GM12878 (cell line): ENCODE data around the gene ADSL. TPM values are rescaled to one million over a fixed set of nuclear protein-coding genes. Genes with fewer than 3 reads are reported as not detected.

Source experiments
- ASH2L ChIP-seq: fragments of 300-600, 200-600 bp; sonication (generic); IDR thresholded peaks from 2 replicates; pipeline ENCODE4 v1.6.1; 2017; ENCODE audit warnings: low read depth, mild to moderate bottlenecking, borderline replicate concordance
- ATF7 ChIP-seq: fragments of 450-650 bp; IDR thresholded peaks from 2 replicates; pipeline ENCODE4 v1.6.1; 2016; ENCODE audit warnings: low read depth, mild to moderate bottlenecking
- BACH1 ChIP-seq: fragments of 450-650 bp; IDR thresholded peaks from 2 replicates; pipeline ENCODE4 v1.6.1; 2017; ENCODE audit warnings: mild to moderate bottlenecking, borderline replicate concordance
- E2F4 ChIP-seq: IDR thresholded peaks from 2 replicates; pipeline ENCODE4 v1.6.1; 2012; ENCODE audit warnings: low read depth, low read length, improper control_type of control experiment
- EED ChIP-seq: sonication (generic); IDR thresholded peaks from 2 replicates; pipeline ENCODE4 v1.6.1; 2016; ENCODE audit warnings: antibody characterized with exemption, low read depth
- EZH2 ChIP-seq: IDR thresholded peaks from 2 replicates; pipeline ENCODE4 v1.6.1; 2012; ENCODE audit warnings: low read depth, mild to moderate bottlenecking, control low read depth, inconsistent platforms, low read length, borderline replicate concordance; ENCODE audit not compliant: control insufficient read depth
- FOXK2 ChIP-seq: fragments of 450-650 bp; IDR thresholded peaks from 2 replicates; pipeline ENCODE4 v1.6.1; 2017; ENCODE audit warnings: mild to moderate bottlenecking, moderate library complexity
- HCFC1 ChIP-seq: fragments of 150-350 bp; IDR thresholded peaks from 2 replicates; pipeline ENCODE4 v1.6.1; 2014; ENCODE audit warnings: low read length
- LARP7 ChIP-seq: fragments of 450-650 bp; IDR thresholded peaks from 2 replicates; pipeline ENCODE4 v1.6.1; 2017; ENCODE audit warnings: mild to moderate bottlenecking
- NFYB ChIP-seq: IDR thresholded peaks from 2 replicates; pipeline ENCODE4 v1.6.1; 2011; ENCODE audit warnings: low read depth, mild to moderate bottlenecking, low read length, improper control_type of control experiment, moderate library complexity; ENCODE audit not compliant: insufficient read depth
- NRF1 ChIP-seq: conservative IDR thresholded peaks from 2 replicates; pipeline ENCODE4 v1.6.1; 2011; ENCODE audit warnings: mild to moderate bottlenecking, low read depth, low read length, improper control_type of control experiment
- POU2F2 ChIP-seq: IDR thresholded peaks from 3 replicates; pipeline ENCODE4 v1.6.1; 2011; ENCODE audit warnings: low read depth, mild to moderate bottlenecking, low read length, borderline replicate concordance
- RAD51 ChIP-seq: fragments of 450-650 bp; IDR thresholded peaks from 2 replicates; pipeline ENCODE4 v1.6.1; 2016; ENCODE audit warnings: moderate library complexity, mild to moderate bottlenecking, inconsistent platforms
- RCOR1 ChIP-seq: conservative IDR thresholded peaks from 2 replicates; pipeline ENCODE4 v1.6.1; 2012; ENCODE audit warnings: low read depth, low read length, improper control_type of control experiment
- SMARCA5 ChIP-seq: fragments of 450-650 bp; IDR thresholded peaks from 2 replicates; pipeline ENCODE4 v1.6.1; 2017; ENCODE audit warnings: mild to moderate bottlenecking
- SREBF1 ChIP-seq: IDR thresholded peaks from 2 replicates; pipeline ENCODE4 v1.6.1; 2012; ENCODE audit warnings: mild to moderate bottlenecking, low read length
- YBX1 ChIP-seq: fragments of 450-650 bp; IDR thresholded peaks from 2 replicates; pipeline ENCODE4 v1.6.1; 2016; ENCODE audit warnings: antibody characterized with exemption
- ZNF207 ChIP-seq: fragments of 450-650 bp; IDR thresholded peaks from 2 replicates; pipeline ENCODE4 v1.6.1; 2014; ENCODE audit warnings: antibody characterized with exemption, mild to moderate bottlenecking, borderline replicate concordance
- ZNF24 ChIP-seq: fragments of 450-650 bp; IDR thresholded peaks from 2 replicates; pipeline ENCODE4 v1.6.1; 2017; ENCODE audit warnings: antibody characterized with exemption, mild to moderate bottlenecking
- ZSCAN29 ChIP-seq: fragments of 450-650 bp; IDR thresholded peaks from 2 replicates; pipeline ENCODE4 v1.6.1; 2017; ENCODE audit warnings: mild to moderate bottlenecking, moderate library complexity
- ZZZ3 ChIP-seq: IDR thresholded peaks from 2 replicates; pipeline ENCODE4 v1.6.1; 2011; ENCODE audit warnings: low read depth; ENCODE audit not compliant: control insufficient read depth, insufficient read length
- polyA plus RNA-seq, 11 experiments: library from polyadenylated mRNA; depleted of rRNA in 4 of 11; unstranded in 6 of 11; stranded (reverse) in 5 of 11; fragments of >200 nt; fragmentation: Nextera tagmentation in 4 of 11; fragmentation: Illumina TruSeq in 1 of 11; extraction: Ambion mirVana in 4 of 11; extraction: Trizol in 1 of 11; gene quantifications; 1 replicate in 1 of 11; 2 replicates in 10 of 11; pipeline versions ENCODE4 v1.2.1 to v1.2.3, GENCODE V29; 2011 to 2016; ENCODE audit warnings: inconsistent platforms in 2 of 11, missing spikeins in 2 of 11, low read depth in 1 of 11
- total RNA-seq, 4 experiments: library from RNA; depleted of rRNA in 3 of 4; stranded (reverse); fragments of >200 nt in 3 of 4; fragmentation: Illumina TruSeq in 1 of 4; extraction: Trizol in 1 of 4; gene quantifications; 2 replicates each; pipeline versions ENCODE4 v1.2.1 to v1.2.3, GENCODE V29; 2013 to 2021
- TF ChIP-seq, protein P1 (sequence below): IDR thresholded peaks from 2 replicates; pipeline ENCODE4 v1.6.1; 2011; ENCODE audit warnings: low read depth, low read length, improper control_type of control experiment, borderline replicate concordance
- TF ChIP-seq, protein P2 (sequence below): IDR thresholded peaks from 2 replicates; pipeline ENCODE4 v1.6.1; 2012; ENCODE audit warnings: low read depth, low read length, improper control_type of control experiment
- TF ChIP-seq, protein P3 (sequence below): fragments of 450-650 bp; IDR thresholded peaks from 2 replicates; pipeline ENCODE4 v1.6.1; 2016; ENCODE audit warnings: mild to moderate bottlenecking, moderate library complexity, borderline replicate concordance

The ADSL gene
- total and polyA plus RNA-seq, 10 of the 15 experiments (the other 5 are each of a cell fraction or from before 2014, with no cell fraction given) = 126 to 313 (median 143) TPM

DNA sequence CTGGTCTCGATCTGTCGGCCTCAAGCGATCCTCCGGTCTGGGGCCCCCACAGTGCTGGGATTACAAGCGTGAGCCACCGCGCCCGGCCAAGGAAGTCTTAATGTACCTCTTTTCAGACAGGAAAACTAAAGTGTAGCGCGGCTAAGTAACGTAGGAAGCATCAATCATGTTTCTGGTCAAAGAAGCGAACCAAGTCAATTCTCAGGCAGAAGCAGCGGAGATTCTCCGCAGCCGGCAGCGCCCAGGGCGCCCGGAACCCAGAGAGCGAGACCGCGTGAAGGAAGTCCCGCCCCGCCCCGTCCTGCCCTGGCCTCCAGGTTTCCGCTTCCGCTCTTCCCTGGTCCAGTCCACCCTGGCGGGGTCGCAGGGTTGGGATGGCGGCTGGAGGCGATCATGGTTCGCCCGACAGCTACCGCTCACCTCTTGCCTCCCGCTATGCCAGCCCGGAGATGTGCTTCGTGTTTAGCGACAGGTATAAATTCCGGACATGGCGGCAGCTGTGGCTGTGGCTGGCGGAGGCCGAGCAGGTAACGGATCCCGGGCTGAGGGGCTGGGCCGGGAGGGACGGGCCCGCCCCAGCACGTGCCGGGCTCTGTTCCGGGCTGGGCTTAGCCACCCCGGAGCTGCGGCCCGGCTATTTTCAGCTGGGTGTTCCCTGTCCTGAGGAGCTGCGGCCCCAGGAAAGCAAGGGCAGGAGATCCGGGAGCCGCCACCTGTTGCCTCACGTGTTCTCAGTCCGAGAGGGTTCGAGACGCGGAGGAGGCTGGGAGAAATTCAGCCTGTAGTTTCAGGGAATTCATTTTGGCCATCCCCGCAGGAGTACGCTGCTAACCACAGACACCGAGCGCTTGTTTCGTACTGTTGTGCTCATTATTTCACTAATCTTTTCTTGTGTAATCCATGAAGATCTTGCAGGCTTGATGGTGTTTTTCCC lies at the start of gene ADSL (continued):
- TF ChIP-seq ZNF207 (peak; percentile 67; the same call in 1 of the 2 replicates), SMARCA5 (no peak), YBX1 (no peak), ZSCAN29 (no peak; the same call in 1 of the 2 replicates), NRF1 (no peak), LARP7 (peak; percentile 77; the same call in 1 of the 2 replicates), RAD51 (peak; percentile 65), EZH2 (no peak), NFYB (no peak), ATF7 (peak; percentile 86), RCOR1 (no peak), E2F4 (no peak), HCFC1 (peak; percentile 61), POU2F2 (peak; percentile 81; the same call in 2 of the 3 replicates), ZNF24 (no peak), FOXK2 (peak; percentile 87), ZZZ3 (no peak), EED (peak; percentile 77), BACH1 (peak; percentile 68), ASH2L (0 out of 2 replicates have a peak, but pooled peaks have one; percentile 53), SREBF1 (no peak)
- TF ChIP-seq, protein P1, sequence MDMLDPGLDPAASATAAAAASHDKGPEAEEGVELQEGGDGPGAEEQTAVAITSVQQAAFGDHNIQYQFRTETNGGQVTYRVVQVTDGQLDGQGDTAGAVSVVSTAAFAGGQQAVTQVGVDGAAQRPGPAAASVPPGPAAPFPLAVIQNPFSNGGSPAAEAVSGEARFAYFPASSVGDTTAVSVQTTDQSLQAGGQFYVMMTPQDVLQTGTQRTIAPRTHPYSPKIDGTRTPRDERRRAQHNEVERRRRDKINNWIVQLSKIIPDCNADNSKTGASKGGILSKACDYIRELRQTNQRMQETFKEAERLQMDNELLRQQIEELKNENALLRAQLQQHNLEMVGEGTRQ = peak; percentile 3
- TF ChIP-seq, protein P2, sequence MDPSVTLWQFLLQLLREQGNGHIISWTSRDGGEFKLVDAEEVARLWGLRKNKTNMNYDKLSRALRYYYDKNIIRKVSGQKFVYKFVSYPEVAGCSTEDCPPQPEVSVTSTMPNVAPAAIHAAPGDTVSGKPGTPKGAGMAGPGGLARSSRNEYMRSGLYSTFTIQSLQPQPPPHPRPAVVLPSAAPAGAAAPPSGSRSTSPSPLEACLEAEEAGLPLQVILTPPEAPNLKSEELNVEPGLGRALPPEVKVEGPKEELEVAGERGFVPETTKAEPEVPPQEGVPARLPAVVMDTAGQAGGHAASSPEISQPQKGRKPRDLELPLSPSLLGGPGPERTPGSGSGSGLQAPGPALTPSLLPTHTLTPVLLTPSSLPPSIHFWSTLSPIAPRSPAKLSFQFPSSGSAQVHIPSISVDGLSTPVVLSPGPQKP = no peak
- TF ChIP-seq, protein P3, sequence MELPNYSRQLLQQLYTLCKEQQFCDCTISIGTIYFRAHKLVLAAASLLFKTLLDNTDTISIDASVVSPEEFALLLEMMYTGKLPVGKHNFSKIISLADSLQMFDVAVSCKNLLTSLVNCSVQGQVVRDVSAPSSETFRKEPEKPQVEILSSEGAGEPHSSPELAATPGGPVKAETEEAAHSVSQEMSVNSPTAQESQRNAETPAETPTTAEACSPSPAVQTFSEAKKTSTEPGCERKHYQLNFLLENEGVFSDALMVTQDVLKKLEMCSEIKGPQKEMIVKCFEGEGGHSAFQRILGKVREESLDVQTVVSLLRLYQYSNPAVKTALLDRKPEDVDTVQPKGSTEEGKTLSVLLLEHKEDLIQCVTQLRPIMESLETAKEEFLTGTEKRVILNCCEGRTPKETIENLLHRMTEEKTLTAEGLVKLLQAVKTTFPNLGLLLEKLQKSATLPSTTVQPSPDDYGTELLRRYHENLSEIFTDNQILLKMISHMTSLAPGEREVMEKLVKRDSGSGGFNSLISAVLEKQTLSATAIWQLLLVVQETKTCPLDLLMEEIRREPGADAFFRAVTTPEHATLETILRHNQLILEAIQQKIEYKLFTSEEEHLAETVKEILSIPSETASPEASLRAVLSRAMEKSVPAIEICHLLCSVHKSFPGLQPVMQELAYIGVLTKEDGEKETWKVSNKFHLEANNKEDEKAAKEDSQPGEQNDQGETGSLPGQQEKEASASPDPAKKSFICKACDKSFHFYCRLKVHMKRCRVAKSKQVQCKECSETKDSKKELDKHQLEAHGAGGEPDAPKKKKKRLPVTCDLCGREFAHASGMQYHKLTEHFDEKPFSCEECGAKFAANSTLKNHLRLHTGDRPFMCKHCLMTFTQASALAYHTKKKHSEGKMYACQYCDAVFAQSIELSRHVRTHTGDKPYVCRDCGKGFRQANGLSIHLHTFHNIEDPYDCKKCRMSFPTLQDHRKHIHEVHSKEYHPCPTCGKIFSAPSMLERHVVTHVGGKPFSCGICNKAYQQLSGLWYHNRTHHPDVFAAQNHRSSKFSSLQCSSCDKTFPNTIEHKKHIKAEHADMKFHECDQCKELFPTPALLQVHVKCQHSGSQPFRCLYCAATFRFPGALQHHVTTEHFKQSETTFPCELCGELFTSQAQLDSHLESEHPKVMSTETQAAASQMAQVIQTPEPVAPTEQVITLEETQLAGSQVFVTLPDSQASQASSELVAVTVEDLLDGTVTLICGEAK = peak; percentile 97
